Ishikawa (cell line): Measurements from ENCODE around the gene MLX.

ENCODE experiments used
- CEBPB ChIP-seq: IDR thresholded peaks from 2 replicates; pipeline ENCODE4 v1.6.1; 2012
- CREB1 ChIP-seq: IDR thresholded peaks from 2 replicates; pipeline ENCODE4 v1.6.1; 2012; ENCODE audit warnings: low read depth
- EGR1 ChIP-seq: IDR thresholded peaks from 2 replicates; pipeline ENCODE4 v1.6.1; 2012
- EP300 ChIP-seq: IDR thresholded peaks from 2 replicates; pipeline ENCODE4 v1.6.1; 2012; ENCODE audit warnings: borderline replicate concordance
- FOXM1 ChIP-seq: IDR thresholded peaks from 2 replicates; pipeline ENCODE4 v1.6.1; 2012; ENCODE audit warnings: low read depth, borderline replicate concordance
- RAD21 ChIP-seq: IDR thresholded peaks from 2 replicates; pipeline ENCODE4 v1.6.1; 2012; ENCODE audit warnings: low read depth
- REST ChIP-seq: IDR thresholded peaks from 2 replicates; pipeline ENCODE4 v1.6.1; 2012; ENCODE audit warnings: low read depth, mild to moderate bottlenecking
- TAF1 ChIP-seq: IDR thresholded peaks from 2 replicates; pipeline ENCODE4 v1.6.1; 2012; ENCODE audit warnings: low read depth, mild to moderate bottlenecking
- TCF12 ChIP-seq: IDR thresholded peaks from 2 replicates; pipeline ENCODE4 v1.6.1; 2012; ENCODE audit warnings: low read depth
- TEAD4 ChIP-seq: IDR thresholded peaks from 2 replicates; pipeline ENCODE4 v1.6.1; 2012
- YY1 ChIP-seq: IDR thresholded peaks from 2 replicates; pipeline ENCODE4 v1.6.1; 2012; ENCODE audit warnings: low read depth
- ZBTB7A ChIP-seq: IDR thresholded peaks from 2 replicates; pipeline ENCODE4 v1.6.1; 2012; ENCODE audit warnings: low read depth
- TF ChIP-seq, protein P1 (sequence below): IDR thresholded peaks from 2 replicates; pipeline ENCODE4 v1.6.1; 2012

DNA sequence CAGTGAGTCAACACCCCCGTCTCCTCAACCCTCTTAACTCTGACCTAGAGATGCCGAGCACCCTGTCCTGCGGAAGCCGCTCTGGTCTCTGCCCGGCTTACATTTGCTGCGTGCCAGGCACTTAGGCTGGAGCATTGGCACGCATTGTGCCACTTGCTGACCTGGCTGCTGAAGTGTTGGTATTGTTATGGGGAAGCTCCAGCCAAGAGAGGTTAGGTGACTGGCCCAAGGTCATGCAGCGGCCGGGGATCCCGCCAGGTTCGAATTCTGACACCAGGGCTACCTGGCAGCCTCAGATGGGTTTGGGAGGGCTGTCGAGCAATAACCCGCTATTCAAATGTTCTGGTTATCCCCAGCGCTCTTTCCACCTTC lies 19.2 kb upstream of the MLX start:
- TF ChIP-seq FOXM1 (no peak), CREB1 (no peak), EP300 (no peak), REST (no peak), CEBPB (no peak), TAF1 (no peak), EGR1 (no peak), TEAD4 (no peak), RAD21 (no peak), TCF12 (no peak), YY1 (no peak), ZBTB7A (no peak)
- TF ChIP-seq, protein P1, sequence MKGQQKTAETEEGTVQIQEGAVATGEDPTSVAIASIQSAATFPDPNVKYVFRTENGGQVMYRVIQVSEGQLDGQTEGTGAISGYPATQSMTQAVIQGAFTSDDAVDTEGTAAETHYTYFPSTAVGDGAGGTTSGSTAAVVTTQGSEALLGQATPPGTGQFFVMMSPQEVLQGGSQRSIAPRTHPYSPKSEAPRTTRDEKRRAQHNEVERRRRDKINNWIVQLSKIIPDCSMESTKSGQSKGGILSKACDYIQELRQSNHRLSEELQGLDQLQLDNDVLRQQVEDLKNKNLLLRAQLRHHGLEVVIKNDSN = no peak
